Stimulated activated CD4-positive, alpha-beta T cell treated with anti-CD3 and anti-CD28 coated beads, Interleukin-1b, Interleukin-23, amount 100 ng/mL, for 4 hours (primary cell): ENCODE measurements around the gene INPPL1.
"Not testable (repeated sequence)": the region's sequence is repeated elsewhere in the genome, so short reads cannot be mapped to it uniquely, and the experiment has no call there.

Source experiments
- DNase-seq, 2 donors: peaks; one replicate each; pipeline ENCODE4 v3.0.0-alpha.2; 2020; ENCODE audit warnings: low read depth in 2 of 2

The INPPL1 gene

GRCh38 chr11:72243173-72244059 lies 18.8 kb downstream of the INPPL1 start:
- no peak for DNase-seq

GRCh38 chr11:72244060-72244360 lies 19.4 kb downstream of the INPPL1 start, which contains the start of gene PHOX2A:
PHOX2A (minus strand) TSS chr11:72244176; CDS start chr11:72244004, 172 bp downstream.
- DNase-seq = no peak

- DNase-seq = no peak
Observed at GRCh38 chr11:72244361-72245262, 20.0 kb downstream of the INPPL1 start.

GRCh38 chr11:72245263-72245816 lies 20.8 kb downstream of the INPPL1 start:
- DNase-seq = no peak

GRCh38 chr11:72247584-72247983 lies 23.0 kb downstream of the INPPL1 start:
- DNase-seq = no peak

GRCh38 chr11:72249961-72250360 lies 25.4 kb downstream of the INPPL1 start:
- DNase-seq = no peak

- DNase-seq = no peak
Observed at GRCh38 chr11:72250661-72251464, 26.3 kb downstream of the INPPL1 start.

GRCh38 chr11:72251614-72252013 lies 27.0 kb downstream of the INPPL1 start:
- no peak for DNase-seq

- no peak for DNase-seq
Observed at GRCh38 chr11:72253392-72253791, 28.8 kb downstream of the INPPL1 start.

- no peak for DNase-seq
Observed at GRCh38 chr11:72254299-72254993, 29.9 kb downstream of the INPPL1 start.

- no peak for DNase-seq
Observed at GRCh38 chr11:72257570-72257969, 33.0 kb downstream of the INPPL1 start.

GRCh38 chr11:72259490-72259889 lies 34.9 kb downstream of the INPPL1 start:
- DNase-seq = no peak

GRCh38 chr11:72260574-72260973 lies 36.0 kb downstream of the INPPL1 start:
- no peak for DNase-seq

- no peak for DNase-seq
Observed at GRCh38 chr11:72263361-72263760, 38.8 kb downstream of the INPPL1 start.

- no peak for DNase-seq
Observed at GRCh38 chr11:72265951-72266350, 41.4 kb downstream of the INPPL1 start.

GRCh38 chr11:72266960-72267359 lies 42.4 kb downstream of the INPPL1 start:
- DNase-seq = not testable (repeated sequence)

GRCh38 chr11:72267956-72268617 lies 43.5 kb downstream of the INPPL1 start:
- no peak for DNase-seq

- DNase-seq = no peak
Observed at GRCh38 chr11:72271980-72272379, 47.4 kb downstream of the INPPL1 start.

GRCh38 chr11:72274435-72274834 lies 49.9 kb downstream of the INPPL1 start:
- no peak for DNase-seq

- no peak for DNase-seq
Observed at GRCh38 chr11:72278905-72279304, 54.3 kb downstream of the INPPL1 start.
